ENCODE data around the gene FAHD1.
A peak's percentile ranks its signal among the peaks of the same experiment; 100 is the strongest.

Gene FAHD1

GRCh38 chr16:1818204-1818872, 8.7 kb upstream of the FAHD1 start:
- no peak for DNase-seq

GRCh38 chr16:1818873-1819525, 8.0 kb upstream of the FAHD1 start:
- no peak for DNase-seq

GRCh38 chr16:1819611-1820010, 7.4 kb upstream of the FAHD1 start:
- DNase-seq: no peak

- DNase-seq: no peak
Measured at GRCh38 chr16:1820096-1820945, 6.7 kb upstream of the FAHD1 start.

GRCh38 chr16:1820946-1821290, 6.1 kb upstream of the FAHD1 start:
- no peak for DNase-seq

- no peak for DNase-seq
Measured at GRCh38 chr16:1821861-1822611, 5.0 kb upstream of the FAHD1 start.

GRCh38 chr16:1822801-1823200, 4.2 kb upstream of the FAHD1 start:
- no peak for DNase-seq

- DNase-seq: peak; percentile 6
Measured at GRCh38 chr16:1823821-1824220, 3.2 kb upstream of the FAHD1 start.

GRCh38 chr16:1825381-1825863, 1.6 kb upstream of the FAHD1 start:
- DNase-seq: no peak

- DNase-seq: peak; percentile 67
Measured at GRCh38 chr16:1825864-1826690, 929 bp upstream of the FAHD1 start.

GRCh38 chr16:1828645-1829410, 1.8 kb downstream of the FAHD1 start:
- DNase-seq: no peak

GRCh38 chr16:1830213-1830612, 3.2 kb downstream of the FAHD1 start:
- DNase-seq: no peak

GRCh38 chr16:1831186-1832075, 4.4 kb downstream of the FAHD1 start:
- no peak for DNase-seq

GRCh38 chr16:1832838-1833454, 5.9 kb downstream of the FAHD1 start:
- DNase-seq: no peak

GRCh38 chr16:1834096-1834495, 7.1 kb downstream of the FAHD1 start:
- no peak for DNase-seq

GRCh38 chr16:1839554-1839953, 12.5 kb downstream of the FAHD1 start:
- no peak for DNase-seq

- no peak for DNase-seq
Measured at GRCh38 chr16:1845985-1846384, 19.0 kb downstream of the FAHD1 start.

GRCh38 chr16:1846416-1846815, 19.4 kb downstream of the FAHD1 start:
- DNase-seq: no peak

GRCh38 chr16:1850981-1851380, 24.0 kb downstream of the FAHD1 start:
- DNase-seq: no peak

- DNase-seq: no peak
Measured at GRCh38 chr16:1851793-1852192, 24.8 kb downstream of the FAHD1 start.
